HepG2 (cell line): Measurements from ENCODE around the gene PLPP3. TPM values are rescaled to one million over a fixed set of nuclear protein-coding genes. Genes with fewer than 3 reads are reported as not detected.

Experiments used
- ATAC-seq: fragments of 200-7000 bp; cut with Tn5 transposase; 3 replicates; pipeline ENCODE4 v1.9.1; 2020; ENCODE audit warnings: mild to moderate bottlenecking, moderate library complexity
- BruUV-seq: library from RNA; stranded (reverse); fragments of 400-500 nt; replicated peaks from 2 replicates; lab custom pipeline; 2021; lab: Mats Ljungman, UMichigan
- CTCF ChIA-PET: fragments of 300-600 bp; formaldehyde crosslinking; extraction: SDS; loops from one replicate; lab custom pipeline; 2021; ENCODE audit warnings: low total read pairs, inconsistent platforms, low intra/inter-chr PET ratio; lab: Yijun Ruan, JAX
- POLR2A ChIA-PET: fragments of 350-600 bp; sonication (Branson Sonifier 250); formaldehyde crosslinking; loops from one replicate; lab custom pipeline; 2020; ENCODE audit warnings: antibody characterized with exemption, inconsistent platforms; lab: Yijun Ruan, JAX
- DNase-seq: peaks from one replicate; pipeline ENCODE4 v3.0.0-alpha.2; 2015; ENCODE audit warnings: low spot score
- FAIRE-seq: peaks from 3 replicates; lab custom pipeline; 2011; peaks lifted over from hg19 to GRCh38; lab: Jason Lieb, UNC
- H2AFZ ChIP-seq: one replicate; pipeline ENCODE4 v1.6.1; 2011; ENCODE audit warnings: low read length, inconsistent platforms
- H3K27ac ChIP-seq: fragments of 300-600 bp; 3 replicates; pipeline ENCODE4 v1.8.0; 2011; ENCODE audit warnings: mixed run types, mild to moderate bottlenecking, mixed read lengths, low read length, inconsistent platforms; ENCODE audit not compliant: insufficient read depth; ENCODE audit errors: extremely low read length
- H3K27me3 ChIP-seq, 2 experiments: fragments of 200-600 bp in 1 of 2; 2 replicates in 1 of 2; 3 replicates in 1 of 2; pipeline versions ENCODE4 v1.6.0 to v1.8.0; 2011; ENCODE audit warnings: low read length in 2 of 2, mild to moderate bottlenecking in 2 of 2, moderate library complexity in 2 of 2, inconsistent platforms in 1 of 2; ENCODE audit not compliant: insufficient read depth in 2 of 2, control insufficient read depth in 1 of 2
- H3K36me3 ChIP-seq, 2 experiments: fragments of 200-600 bp in 1 of 2; replicated peaks in 1 of 2; 2 replicates in 1 of 2; 3 replicates in 1 of 2; pipeline versions ENCODE4 v1.5.1 to v1.8.0; 2011; ENCODE audit warnings: low read length in 2 of 2, inconsistent platforms in 1 of 2; ENCODE audit not compliant: insufficient read depth in 2 of 2, control insufficient read depth in 1 of 2
- H3K4me1 ChIP-seq: 2 replicates; pipeline ENCODE4 v1.5.1; 2012; ENCODE audit warnings: low read length, inconsistent platforms; ENCODE audit not compliant: insufficient read depth
- H3K4me2 ChIP-seq: 2 replicates; pipeline ENCODE4 v1.6.0; 2011; ENCODE audit warnings: low read depth, low read length, inconsistent platforms
- H3K4me3 ChIP-seq, 3 experiments: fragments of 200-600 bp in 1 of 3; sonication (generic), shearing (Covaris generic) in 1 of 3; replicated peaks in 1 of 3; 2 replicates each; pipeline ENCODE4 v1.5.1; 2011 to 2016; ENCODE audit warnings: low read length in 3 of 3, inconsistent platforms in 2 of 3, low read depth in 2 of 3, mild to moderate bottlenecking in 2 of 3, control low read depth in 1 of 3, mixed read lengths in 1 of 3; ENCODE audit not compliant: insufficient read depth in 1 of 3
- H3K79me2 ChIP-seq: one replicate; pipeline ENCODE4 v1.6.1; 2011; ENCODE audit warnings: low read length, inconsistent platforms; ENCODE audit not compliant: insufficient read depth
- H3K9ac ChIP-seq: 2 replicates; pipeline ENCODE4 v1.6.0; 2011; ENCODE audit warnings: mild to moderate bottlenecking, low read depth, low read length, inconsistent platforms; ENCODE audit not compliant: insufficient read depth
- H3K9me3 ChIP-seq: 2 replicates; pipeline ENCODE4 v1.5.1; 2012; ENCODE audit warnings: mild to moderate bottlenecking, low read length
- H4K20me1 ChIP-seq: 2 replicates; pipeline ENCODE4 v1.6.0; 2011; ENCODE audit warnings: inconsistent platforms, mild to moderate bottlenecking, low read length, moderate library complexity; ENCODE audit not compliant: insufficient read depth
- ETV5 ChIP-seq: IDR thresholded peaks from 2 replicates; pipeline ENCODE4 v1.6.1; 2018; ENCODE audit warnings: missing biosample characterization, missing genetic modification reagents, inconsistent platforms, borderline replicate concordance
- GPN1 ChIP-seq: sonication (generic); formaldehyde crosslinking; IDR thresholded peaks from 2 replicates; pipeline ENCODE4 v1.5.1; 2020; ENCODE audit warnings: missing genetic modification reagents, borderline replicate concordance
- JUNB ChIP-seq: sonication (generic); formaldehyde crosslinking; IDR thresholded peaks from 2 replicates; pipeline ENCODE4 v1.8.0; 2022; ENCODE audit warnings: missing genetic modification reagents, mild to moderate bottlenecking, borderline replicate concordance
- MED1 ChIP-seq: sonication (generic); formaldehyde crosslinking; IDR thresholded peaks from 2 replicates; pipeline ENCODE4 v1.4.0; 2020; ENCODE audit warnings: missing genetic modification reagents
- MED13 ChIP-seq: sonication (generic); formaldehyde crosslinking; IDR thresholded peaks from 2 replicates; pipeline ENCODE4 v1.5.0; 2020; ENCODE audit warnings: missing genetic modification reagents
- MIER2 ChIP-seq: IDR thresholded peaks from 2 replicates; pipeline ENCODE4 v1.6.1; 2016; ENCODE audit warnings: missing biosample characterization, missing genetic modification reagents
- SOX13 ChIP-seq, 3 experiments: fragments of 450-650 bp in 1 of 3; sonication (generic) in 1 of 3; formaldehyde crosslinking in 1 of 3; IDR thresholded peaks in 2 of 3; conservative IDR thresholded peaks in 1 of 3; 2 replicates each; pipeline versions ENCODE4 v1.5.0 to v1.6.1; 2016 to 2020; ENCODE audit warnings: antibody characterized with exemption in 1 of 3, mild to moderate bottlenecking in 1 of 3, missing compliant biosample characterization in 1 of 3, missing genetic modification reagents in 1 of 3, moderate library complexity in 1 of 3
- SP140L ChIP-seq: sonication (generic); formaldehyde crosslinking; IDR thresholded peaks from 2 replicates; pipeline ENCODE4 v1.4.0; 2020; ENCODE audit warnings: missing genetic modification reagents, borderline replicate concordance
- ZBTB37 ChIP-seq: sonication (generic); formaldehyde crosslinking; IDR thresholded peaks from 2 replicates; pipeline ENCODE4 v1.4.0; 2020; ENCODE audit warnings: mild to moderate bottlenecking, missing genetic modification reagents
- ZFP1 ChIP-seq: IDR thresholded peaks from 2 replicates; pipeline ENCODE4 v1.6.1; 2016
- ZNF251 ChIP-seq: sonication (generic); formaldehyde crosslinking; IDR thresholded peaks from 2 replicates; pipeline ENCODE4 v1.9.0; 2021; ENCODE audit warnings: mild to moderate bottlenecking, missing genetic modification reagents
- ZNF33B ChIP-seq: sonication (generic); formaldehyde crosslinking; IDR thresholded peaks from 2 replicates; pipeline ENCODE4 v1.5.1; 2020; ENCODE audit warnings: mild to moderate bottlenecking, missing genetic modification reagents
- ZNF552 ChIP-seq: sonication (generic); formaldehyde crosslinking; IDR thresholded peaks from 2 replicates; pipeline ENCODE4 v1.9.0; 2022; ENCODE audit warnings: missing genetic modification reagents, mild to moderate bottlenecking, borderline replicate concordance
- ZNF564 ChIP-seq: sonication (generic); formaldehyde crosslinking; IDR thresholded peaks from 2 replicates; pipeline ENCODE4 v1.8.1; 2023; ENCODE audit warnings: mild to moderate bottlenecking, missing genetic modification reagents
- ZNF614 ChIP-seq: IDR thresholded peaks from 2 replicates; pipeline ENCODE4 v1.6.1; 2018; ENCODE audit warnings: missing biosample characterization, missing genetic modification reagents, inconsistent platforms, borderline replicate concordance
- ZNF687 ChIP-seq: sonication (generic); formaldehyde crosslinking; IDR thresholded peaks from 2 replicates; pipeline ENCODE4 v1.5.1; 2020; ENCODE audit warnings: mild to moderate bottlenecking, missing genetic modification reagents, moderate library complexity
- WGBS: methylation state at CpG from one replicate; pipeline ENCODE4 v1.1.6; 2017; ENCODE audit warnings: low lambda C conversion rate; 5-methylcytosine and 5-hydroxymethylcytosine counted together
- in situ Hi-C: cut with HindIII; loops from 2 replicates; pipeline ENCODE4 v1.10.0; 2017; ENCODE audit warnings: low pct_unique_long_range_greater_than_20kb; ENCODE audit not compliant: extremely low pct_ligation_motif_present
- intact Hi-C: fragments of 100-400 bp; cut with micrococcal nuclease; formaldehyde crosslinking; loops from one replicate; pipeline ENCODE4 v1.10.0; 2022; ENCODE audit not compliant: unreplicated experiment
- polyA plus RNA-seq, 8 experiments: library from polyadenylated mRNA; depleted of rRNA in 3 of 8; stranded (reverse) in 7 of 8; unstranded in 1 of 8; fragments of >200 nt; fragmentation: Illumina TruSeq in 4 of 8; extraction: Trizol in 4 of 8; gene quantifications; 2 replicates each; pipeline versions ENCODE4 v1.2.1 to v1.2.3, GENCODE V29; 2011 to 2016; ENCODE audit warnings: low read depth in 4 of 8, missing spikeins in 1 of 8, mixed read lengths in 1 of 8; ENCODE audit not compliant: insufficient read depth in 1 of 8
- total RNA-seq, 5 experiments: library from RNA; depleted of rRNA; stranded (reverse); fragments of >200 nt; fragmentation: Illumina TruSeq; extraction: Trizol; gene quantifications; 2 replicates each; pipeline ENCODE4 v1.2.3, GENCODE V29; 2016; ENCODE audit warnings: low read depth in 1 of 5

Gene PLPP3
- total and polyA plus RNA-seq, 2 of the 13 experiments (the other 11 are each of a cell fraction or from before 2014, with no cell fraction given): 49.7 to 65.8 TPM

DNA sequence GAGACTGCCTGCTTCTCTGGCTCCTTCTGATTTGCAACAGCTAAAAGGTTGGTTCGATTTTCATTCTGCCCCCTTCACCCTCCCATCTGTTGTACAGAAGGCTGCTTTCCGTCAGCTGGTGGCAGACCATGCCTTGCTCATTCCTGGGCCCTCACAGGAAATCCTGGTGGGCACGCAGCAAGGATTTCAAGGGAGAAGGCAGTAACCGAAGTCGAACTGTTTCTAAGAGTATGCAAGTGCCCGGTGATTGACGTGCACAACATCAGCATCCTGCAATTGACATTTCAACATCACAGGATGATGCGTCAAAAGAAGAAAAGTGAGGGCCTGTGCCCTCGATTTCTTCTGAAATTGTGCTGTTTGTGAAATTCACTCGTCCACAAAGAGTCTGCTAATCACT is 83.8 kb downstream of the PLPP3 start (continued):
- TF ChIP-seq ZNF687 (CRISPR knock-in tag): peak; percentile 26; the same call in 1 of the 2 replicates

DNA sequence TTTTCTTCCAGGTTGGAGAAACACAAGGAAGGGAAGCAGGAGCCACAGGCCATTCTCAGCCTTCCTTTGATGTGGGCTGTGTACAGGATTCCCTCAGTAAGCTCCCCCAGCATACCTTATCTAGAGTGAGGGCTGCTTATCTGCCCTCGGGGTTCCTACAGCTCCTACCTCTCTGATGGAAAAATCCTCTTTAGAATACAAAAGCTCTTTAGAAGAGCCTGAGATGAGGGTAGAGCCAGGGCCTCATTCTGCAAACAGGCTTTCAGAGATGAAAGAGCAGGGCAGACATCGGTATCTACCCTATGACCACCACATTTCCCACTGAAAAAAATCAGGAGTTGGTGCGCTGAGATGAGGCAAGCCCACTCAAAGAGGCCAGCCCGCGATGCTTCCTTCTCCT is 85.1 kb downstream of the PLPP3 start:
- peak overlapping the region; percentile 54 for H3K9ac ChIP-seq
- intact Hi-C loops (loop anchor here (1.0 to 2.0 kb wide), 3 partner anchors 12 to 17 kb away; no protein-coding TSS in a partner anchor), in situ Hi-C loops (no loop called here)
- no peaks in the 10 kb centered on the region for H4K20me1 ChIP-seq
- H3K4me3 ChIP-seq: no peak overlapping the region
- peak overlapping the region; percentile 57 for H3K4me2 ChIP-seq
- CTCF ChIA-PET: no interaction called here
- H3K9me3 ChIP-seq: no peaks in the 10 kb centered on the region
- peak; percentile 97 for ATAC-seq
- H3K36me3 ChIP-seq: peaks cover 8 to 25% of the 10 kb centered on the region in 2 experiments; a peak in 3 of 5 replicates
- DNase-seq: peak; percentile 99
- POLR2A ChIA-PET: interaction anchor here (0.7 to 4.1 kb wide), 24 partner anchors 8 to 305 kb away, joined by 3 to 74 read pairs (median 5); partner anchors contain the start of gene PLPP3
- peaks cover 5% of the 10 kb centered on the region for H3K79me2 ChIP-seq
- peak; percentile 99 for FAIRE-seq
- 0% methylated on average over 5 of the region's 5 CpGs for WGBS
- no peaks in the 10 kb centered on the region for H3K27me3 ChIP-seq
- no peak overlapping the region for H2AFZ ChIP-seq
- BruUV-seq: no TSS peak
- peak overlapping the region; percentile 90 for H3K27ac ChIP-seq
- H3K4me1 ChIP-seq: peaks cover 87% of the 10 kb centered on the region
- TF ChIP-seq SP140L (CRISPR knock-in tag) (peak; percentile 70; the same call in 1 of the 2 replicates), ZNF33B (CRISPR knock-in tag) (no peak), ZNF552 (CRISPR knock-in tag) (no peak; the same call in 1 of the 2 replicates), JUNB (CRISPR knock-in tag) (no peak), ZBTB37 (CRISPR knock-in tag) (no peak), MED1 (CRISPR knock-in tag) (peak; percentile 96), ZNF614 (CRISPR knock-in tag) (peak; percentile 55; the same call in 1 of the 2 replicates), ZFP1 (no peak), GPN1 (no peak), MED13 (CRISPR knock-in tag) (peak; percentile 97), SOX13 (IDR thresholded peaks at IDR 0.05) (peak; percentile 79), SOX13 (CRISPR knock-in tag; conservative IDR thresholded peaks at IDR 0.05 in 1 of 2, IDR thresholded peaks at IDR 0.05 in 1 of 2) (peak in 1 of 2 experiments; percentile 94; a peak in 2 of 4 replicates), MIER2 (peak; percentile 77; the same call in 1 of the 2 replicates), ZNF564 (no peak), ZNF251 (no peak), ETV5 (peak; percentile 86)
